Suprapubic skin (tissue), 3 donors: ENCODE measurements around the gene NEK11.

Experiments used
- POLR2A ChIP-seq, 2 donors: fragments of 450-650 bp; IDR thresholded peaks; one replicate each; pipeline ENCODE4 v1.6.1; 2017; ENCODE audit warnings: antibody characterized with exemption in 2 of 2, mild to moderate bottlenecking in 2 of 2, moderate library complexity in 2 of 2
- TF ChIP-seq, protein P1 (sequence below), 2 donors: fragments of 200-600 bp in 1 of 2; fragments of 450-650 bp in 1 of 2; sonication (generic) in 1 of 2; IDR thresholded peaks; one replicate each; pipeline ENCODE4 v1.5.1; 2016 to 2019; ENCODE audit warnings: antibody characterized with exemption in 2 of 2, mild to moderate bottlenecking in 1 of 2, moderate library complexity in 1 of 2

- TF ChIP-seq, protein P1, sequence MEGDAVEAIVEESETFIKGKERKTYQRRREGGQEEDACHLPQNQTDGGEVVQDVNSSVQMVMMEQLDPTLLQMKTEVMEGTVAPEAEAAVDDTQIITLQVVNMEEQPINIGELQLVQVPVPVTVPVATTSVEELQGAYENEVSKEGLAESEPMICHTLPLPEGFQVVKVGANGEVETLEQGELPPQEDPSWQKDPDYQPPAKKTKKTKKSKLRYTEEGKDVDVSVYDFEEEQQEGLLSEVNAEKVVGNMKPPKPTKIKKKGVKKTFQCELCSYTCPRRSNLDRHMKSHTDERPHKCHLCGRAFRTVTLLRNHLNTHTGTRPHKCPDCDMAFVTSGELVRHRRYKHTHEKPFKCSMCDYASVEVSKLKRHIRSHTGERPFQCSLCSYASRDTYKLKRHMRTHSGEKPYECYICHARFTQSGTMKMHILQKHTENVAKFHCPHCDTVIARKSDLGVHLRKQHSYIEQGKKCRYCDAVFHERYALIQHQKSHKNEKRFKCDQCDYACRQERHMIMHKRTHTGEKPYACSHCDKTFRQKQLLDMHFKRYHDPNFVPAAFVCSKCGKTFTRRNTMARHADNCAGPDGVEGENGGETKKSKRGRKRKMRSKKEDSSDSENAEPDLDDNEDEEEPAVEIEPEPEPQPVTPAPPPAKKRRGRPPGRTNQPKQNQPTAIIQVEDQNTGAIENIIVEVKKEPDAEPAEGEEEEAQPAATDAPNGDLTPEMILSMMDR (IDR thresholded peaks at IDR 0.05), result no peak
- no peak for TF ChIP-seq POLR2A (IDR thresholded peaks at IDR 0.05)
Measured at GRCh38 chr3:131114256-131114655, 87.6 kb downstream of the NEK11 start.
